K562 (cell line): ENCODE measurements around the gene ARL8A. TPM values are rescaled to one million over a fixed set of nuclear protein-coding genes. Genes with fewer than 3 reads are reported as not detected.
A peak's percentile ranks its signal among the peaks of the same experiment; 100 is the strongest.

ENCODE experiments used
- ASH1L ChIP-seq: fragments of 450-650 bp; IDR thresholded peaks from 2 replicates; pipeline ENCODE4 v1.6.1; 2018; ENCODE audit warnings: borderline replicate concordance, mild to moderate bottlenecking, low read depth; ENCODE audit not compliant: partially characterized antibody
- CHD4 ChIP-seq: fragments of 200-600 bp; sonication (generic); IDR thresholded peaks from 3 replicates; pipeline ENCODE4 v1.6.1; 2012; ENCODE audit warnings: low read depth, mild to moderate bottlenecking, mixed read lengths, low read length, inconsistent platforms; ENCODE audit not compliant: insufficient read depth, insufficient replicate concordance, poor library complexity, severe bottlenecking
- CREB1 ChIP-seq, 2 experiments: sonication (generic) in 1 of 2; formaldehyde crosslinking in 1 of 2; IDR thresholded peaks; 2 replicates each; pipeline versions ENCODE4 v1.6.1 to v1.8.0; 2012 to 2022; ENCODE audit warnings: inconsistent platforms in 1 of 2, mild to moderate bottlenecking in 1 of 2, missing genetic modification reagents in 1 of 2, moderate library complexity in 1 of 2
- CXXC5 ChIP-seq: fragments of 250-450 bp; sonication (Bioruptor Pico); IDR thresholded peaks from 2 replicates; pipeline ENCODE4 v1.8.0; 2022; ENCODE audit warnings: inconsistent platforms, mild to moderate bottlenecking, moderate library complexity
- GABPB1 ChIP-seq: sonication (generic); formaldehyde crosslinking; IDR thresholded peaks from 2 replicates; pipeline ENCODE4 v1.8.0; 2022; ENCODE audit warnings: mild to moderate bottlenecking, missing genetic modification reagents
- HNRNPH1 ChIP-seq: fragments of 200-400 bp; formaldehyde crosslinking; optimal IDR thresholded peaks from 2 replicates; pipeline ENCODE3; 2017; ENCODE audit warnings: low read depth, mild to moderate bottlenecking, low read length, moderate library complexity
- HNRNPK ChIP-seq: fragments of 200-400 bp; formaldehyde crosslinking; IDR thresholded peaks from one replicate; pipeline ENCODE4 v1.6.1; 2018; ENCODE audit warnings: mild to moderate bottlenecking, low read depth, low read length; ENCODE audit not compliant: poor library complexity, severe bottlenecking
- KAT7 ChIP-seq: sonication (generic); formaldehyde crosslinking; IDR thresholded peaks from 2 replicates; pipeline ENCODE4 v1.8.0; 2022; ENCODE audit warnings: missing genetic modification reagents, mild to moderate bottlenecking, borderline replicate concordance
- NR3C1 ChIP-seq: sonication (generic); formaldehyde crosslinking; IDR thresholded peaks from 2 replicates; pipeline ENCODE4 v1.8.1; 2022; ENCODE audit warnings: missing genetic modification reagents
- PYGO2 ChIP-seq: fragments of 450-650 bp; IDR thresholded peaks from 2 replicates; pipeline ENCODE4 v1.6.1; 2016; ENCODE audit warnings: mild to moderate bottlenecking, missing genetic modification characterization, moderate library complexity, missing compliant biosample characterization
- RAD21 ChIP-seq, 2 experiments: fragments of 250-450 bp in 1 of 2; fragments of 450-650 bp in 1 of 2; sonication (Bioruptor Pico) in 1 of 2; formaldehyde crosslinking in 1 of 2; IDR thresholded peaks in 1 of 2; conservative IDR thresholded peaks in 1 of 2; 2 replicates each; pipeline versions ENCODE4 v1.4.0 to v1.8.0; 2020 to 2022; ENCODE audit warnings: mild to moderate bottlenecking in 2 of 2, moderate library complexity in 1 of 2
- RAD51 ChIP-seq: fragments of 450-650 bp; IDR thresholded peaks from 2 replicates; pipeline ENCODE4 v1.7.1; 2016; ENCODE audit warnings: low read depth, mild to moderate bottlenecking, borderline replicate concordance
- RBM22 ChIP-seq: fragments of 200-400 bp; formaldehyde crosslinking; IDR thresholded peaks from 2 replicates; pipeline ENCODE4 v1.6.1; 2018; ENCODE audit warnings: low read length, low read depth; ENCODE audit not compliant: poor library complexity, severe bottlenecking
- SIRT6 ChIP-seq: IDR thresholded peaks from one replicate; pipeline ENCODE4 v1.6.1; 2012; ENCODE audit warnings: low read depth, mild to moderate bottlenecking, control low read depth, inconsistent platforms, low read length, moderate library complexity
- SMARCA4 ChIP-seq: fragments of 450-650 bp; IDR thresholded peaks from 2 replicates; pipeline ENCODE4 v1.6.1; 2016
- ZNF140 ChIP-seq: fragments of 250-450 bp; sonication (Bioruptor Pico); IDR thresholded peaks from 2 replicates; pipeline ENCODE4 v1.8.0; 2021; ENCODE audit warnings: moderate library complexity, mild to moderate bottlenecking, inconsistent platforms
- ZNF175 ChIP-seq: fragments of 200-800 bp; sonication (Bioruptor generic); IDR thresholded peaks from 2 replicates; pipeline ENCODE4 v1.6.1; 2016; ENCODE audit warnings: low read depth, mild to moderate bottlenecking, missing genetic modification characterization, missing compliant biosample characterization
- ZNF311 ChIP-seq: fragments of 250-450 bp; sonication (Bioruptor Pico); IDR thresholded peaks from 2 replicates; pipeline ENCODE4 v1.4.0; 2020; ENCODE audit warnings: mild to moderate bottlenecking, moderate library complexity
- polyA plus RNA-seq, 8 experiments: library from polyadenylated mRNA; depleted of rRNA in 4 of 8; stranded (reverse) in 5 of 8; unstranded in 3 of 8; fragments of >200 nt; fragmentation: Nextera tagmentation in 2 of 8; fragmentation: Illumina TruSeq in 1 of 8; extraction: Ambion mirVana in 2 of 8; extraction: Trizol in 1 of 8; gene quantifications; 2 replicates each; pipeline versions ENCODE4 v1.2.1 to v1.2.3, GENCODE V29; 2011 to 2014; ENCODE audit warnings: inconsistent platforms in 1 of 8, missing spikeins in 1 of 8
- total RNA-seq, 7 experiments: library from RNA; depleted of rRNA in 6 of 7; stranded (reverse); fragments of >200 nt in 6 of 7; fragmentation: Illumina TruSeq in 2 of 7; extraction: Trizol in 2 of 7; gene quantifications; 2 replicates each; pipeline versions ENCODE4 v1.2.1 to v1.2.3, GENCODE V29; 2011 to 2021; ENCODE audit warnings: low replicate concordance in 1 of 7
- TF ChIP-seq, protein P1 (sequence below): fragments of 200-800 bp; sonication (Bioruptor generic); IDR thresholded peaks from 2 replicates; pipeline ENCODE4 v1.6.1; 2017; ENCODE audit warnings: missing genetic modification characterization, missing compliant biosample characterization
- TF ChIP-seq, protein P2 (sequence below): fragments of 450-650 bp; formaldehyde crosslinking; IDR thresholded peaks from 2 replicates; pipeline ENCODE4 v1.4.0; 2020; ENCODE audit warnings: mild to moderate bottlenecking, moderate library complexity
- TF ChIP-seq, protein P3 (sequence below): sonication (generic); formaldehyde crosslinking; IDR thresholded peaks from 2 replicates; pipeline ENCODE4 v1.8.0; 2022; ENCODE audit warnings: mild to moderate bottlenecking, missing genetic modification reagents, borderline replicate concordance

The ARL8A gene
- total and polyA plus RNA-seq, 9 of the 15 experiments (the other 6 are each of a cell fraction or from before 2014, with no cell fraction given), result 0.17 to 27.3 (median 15.6) TPM

DNA sequence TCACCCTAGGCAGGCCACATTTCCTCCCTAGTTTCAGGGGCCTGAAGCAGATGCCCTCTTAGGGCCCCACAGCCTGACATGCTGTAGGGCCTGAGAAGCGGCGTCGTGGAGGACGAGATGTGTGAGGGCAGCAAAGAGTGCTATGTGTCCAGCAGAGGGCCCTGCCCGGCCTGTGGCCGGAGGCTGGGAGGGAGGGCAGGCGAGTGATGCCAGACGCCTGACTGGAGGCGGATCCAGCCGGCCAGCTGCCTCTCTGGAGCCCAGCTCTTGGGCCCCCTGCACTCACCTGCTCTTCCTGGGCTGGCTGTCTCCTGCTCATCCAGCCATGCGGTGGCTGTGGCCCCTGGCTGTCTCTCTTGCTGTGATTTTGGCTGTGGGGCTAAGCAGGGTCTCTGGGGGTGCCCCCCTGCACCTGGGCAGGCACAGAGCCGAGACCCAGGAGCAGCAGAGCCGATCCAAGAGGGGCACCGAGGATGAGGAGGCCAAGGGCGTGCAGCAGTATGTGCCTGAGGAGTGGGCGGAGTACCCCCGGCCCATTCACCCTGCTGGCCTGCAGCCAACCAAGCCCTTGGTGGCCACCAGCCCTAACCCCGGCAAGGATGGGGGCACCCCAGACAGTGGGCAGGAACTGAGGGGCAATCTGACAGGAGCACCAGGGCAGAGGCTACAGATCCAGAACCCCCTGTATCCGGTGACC lies 21.8 kb downstream of the ARL8A start, which contains the start of gene GPR37L1 (continued):
- no peak for TF ChIP-seq ZNF311 (CRISPR knock-in tag)
- no peak for TF ChIP-seq CXXC5 (CRISPR knock-in tag)
- no peak for TF ChIP-seq SIRT6
- no peak for TF ChIP-seq KAT7 (CRISPR knock-in tag)
- TF ChIP-seq RAD51, result no peak
- TF ChIP-seq RAD21 (CRISPR knock-in tag; conservative IDR thresholded peaks at IDR 0.05 in 1 of 2, IDR thresholded peaks at IDR 0.05 in 1 of 2), result peak; percentile 21 to 63; a peak in 3 of 4 replicates
- TF ChIP-seq NR3C1 (CRISPR knock-in tag), result no peak
- TF ChIP-seq CREB1 (IDR thresholded peaks at IDR 0.05), result peak; percentile 15; the same call in 1 of the 2 replicates
- no peak for TF ChIP-seq CREB1 (CRISPR knock-in tag; IDR thresholded peaks at IDR 0.05)
- no peak for TF ChIP-seq CHD4
- no peak for TF ChIP-seq GABPB1 (CRISPR knock-in tag)
- TF ChIP-seq ZNF140 (CRISPR knock-in tag), result no peak
- TF ChIP-seq, protein P1, sequence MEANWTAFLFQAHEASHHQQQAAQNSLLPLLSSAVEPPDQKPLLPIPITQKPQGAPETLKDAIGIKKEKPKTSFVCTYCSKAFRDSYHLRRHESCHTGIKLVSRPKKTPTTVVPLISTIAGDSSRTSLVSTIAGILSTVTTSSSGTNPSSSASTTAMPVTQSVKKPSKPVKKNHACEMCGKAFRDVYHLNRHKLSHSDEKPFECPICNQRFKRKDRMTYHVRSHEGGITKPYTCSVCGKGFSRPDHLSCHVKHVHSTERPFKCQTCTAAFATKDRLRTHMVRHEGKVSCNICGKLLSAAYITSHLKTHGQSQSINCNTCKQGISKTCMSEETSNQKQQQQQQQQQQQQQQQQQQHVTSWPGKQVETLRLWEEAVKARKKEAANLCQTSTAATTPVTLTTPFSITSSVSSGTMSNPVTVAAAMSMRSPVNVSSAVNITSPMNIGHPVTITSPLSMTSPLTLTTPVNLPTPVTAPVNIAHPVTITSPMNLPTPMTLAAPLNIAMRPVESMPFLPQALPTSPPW (CRISPR knock-in tag), result peak; percentile 25; the same call in 1 of the 2 replicates
- TF ChIP-seq, protein P2, sequence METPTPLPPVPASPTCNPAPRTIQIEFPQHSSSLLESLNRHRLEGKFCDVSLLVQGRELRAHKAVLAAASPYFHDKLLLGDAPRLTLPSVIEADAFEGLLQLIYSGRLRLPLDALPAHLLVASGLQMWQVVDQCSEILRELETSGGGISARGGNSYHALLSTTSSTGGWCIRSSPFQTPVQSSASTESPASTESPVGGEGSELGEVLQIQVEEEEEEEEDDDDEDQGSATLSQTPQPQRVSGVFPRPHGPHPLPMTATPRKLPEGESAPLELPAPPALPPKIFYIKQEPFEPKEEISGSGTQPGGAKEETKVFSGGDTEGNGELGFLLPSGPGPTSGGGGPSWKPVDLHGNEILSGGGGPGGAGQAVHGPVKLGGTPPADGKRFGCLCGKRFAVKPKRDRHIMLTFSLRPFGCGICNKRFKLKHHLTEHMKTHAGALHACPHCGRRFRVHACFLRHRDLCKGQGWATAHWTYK, result no peak
- TF ChIP-seq, protein P3, sequence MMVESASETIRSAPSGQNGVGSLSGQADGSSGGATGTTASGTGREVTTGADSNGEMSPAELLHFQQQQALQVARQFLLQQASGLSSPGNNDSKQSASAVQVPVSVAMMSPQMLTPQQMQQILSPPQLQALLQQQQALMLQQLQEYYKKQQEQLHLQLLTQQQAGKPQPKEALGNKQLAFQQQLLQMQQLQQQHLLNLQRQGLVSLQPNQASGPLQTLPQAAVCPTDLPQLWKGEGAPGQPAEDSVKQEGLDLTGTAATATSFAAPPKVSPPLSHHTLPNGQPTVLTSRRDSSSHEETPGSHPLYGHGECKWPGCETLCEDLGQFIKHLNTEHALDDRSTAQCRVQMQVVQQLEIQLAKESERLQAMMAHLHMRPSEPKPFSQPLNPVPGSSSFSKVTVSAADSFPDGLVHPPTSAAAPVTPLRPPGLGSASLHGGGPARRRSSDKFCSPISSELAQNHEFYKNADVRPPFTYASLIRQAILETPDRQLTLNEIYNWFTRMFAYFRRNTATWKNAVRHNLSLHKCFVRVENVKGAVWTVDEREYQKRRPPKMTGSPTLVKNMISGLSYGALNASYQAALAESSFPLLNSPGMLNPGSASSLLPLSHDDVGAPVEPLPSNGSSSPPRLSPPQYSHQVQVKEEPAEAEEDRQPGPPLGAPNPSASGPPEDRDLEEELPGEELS (CRISPR knock-in tag), result no peak
- no peak for TF ChIP-seq SMARCA4
- TF ChIP-seq HNRNPH1, result no peak
- no peak for TF ChIP-seq ASH1L
- no peak for TF ChIP-seq PYGO2 (tag)
- TF ChIP-seq ZNF175 (CRISPR knock-in tag), result no peak
- TF ChIP-seq RBM22, result no peak
- no peak for TF ChIP-seq HNRNPK
